ENCODE results near the gene KIN.

KIN gene

DNA sequence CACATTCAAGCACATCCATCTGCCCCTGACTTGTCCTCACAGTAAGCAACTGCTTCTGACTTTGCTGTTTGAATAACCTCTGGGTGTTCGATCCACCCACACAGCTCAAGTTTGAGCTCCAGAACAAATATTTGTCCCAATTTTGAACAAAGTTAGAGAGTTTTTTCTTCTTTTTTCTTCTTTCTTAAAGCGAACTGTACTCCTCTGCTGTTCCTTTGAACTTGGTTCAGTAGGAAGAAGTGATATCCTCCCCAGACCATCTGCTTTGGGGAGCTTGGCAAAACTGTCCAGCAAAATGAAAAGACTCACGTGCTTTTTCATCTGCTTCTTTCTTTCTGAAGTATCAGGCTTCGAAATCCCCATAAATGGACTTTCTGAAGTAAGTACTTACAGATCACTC is 84.7 kb downstream of the KIN start, which contains the start of gene ITIH2:
ITIH2 (plus strand) TSS at position 177 of the 400 bp plus-strand sequence; CDS start at position 296, 119 bp downstream.
- H3K27me3 Mint-ChIP-seq = peaks cover 37 to 46% of the 10 kb centered on the region in 2 donors
- ATAC-seq (replicated peaks) (no peak), DNase-seq (no peak)
- H3K9me3 Mint-ChIP-seq = no peaks in the 10 kb centered on the region
- H3K36me3 Mint-ChIP-seq = no peaks in the 10 kb centered on the region
- H3K27ac Mint-ChIP-seq = no peak within 1 kb of the TSS
- H3K4me1 Mint-ChIP-seq = no peaks in the 10 kb centered on the region
- H3K4me3 Mint-ChIP-seq = no peak within 1 kb of the TSS

- H3K27me3 Mint-ChIP-seq = peaks cover 37 to 50% of the 10 kb centered on the region in 2 donors
- no peak overlapping the region for H3K4me3 Mint-ChIP-seq
- no peak for ATAC-seq (replicated peaks)
Observed at GRCh38 chr10:7702288-7702812, 85.4 kb downstream of the KIN start.

DNA sequence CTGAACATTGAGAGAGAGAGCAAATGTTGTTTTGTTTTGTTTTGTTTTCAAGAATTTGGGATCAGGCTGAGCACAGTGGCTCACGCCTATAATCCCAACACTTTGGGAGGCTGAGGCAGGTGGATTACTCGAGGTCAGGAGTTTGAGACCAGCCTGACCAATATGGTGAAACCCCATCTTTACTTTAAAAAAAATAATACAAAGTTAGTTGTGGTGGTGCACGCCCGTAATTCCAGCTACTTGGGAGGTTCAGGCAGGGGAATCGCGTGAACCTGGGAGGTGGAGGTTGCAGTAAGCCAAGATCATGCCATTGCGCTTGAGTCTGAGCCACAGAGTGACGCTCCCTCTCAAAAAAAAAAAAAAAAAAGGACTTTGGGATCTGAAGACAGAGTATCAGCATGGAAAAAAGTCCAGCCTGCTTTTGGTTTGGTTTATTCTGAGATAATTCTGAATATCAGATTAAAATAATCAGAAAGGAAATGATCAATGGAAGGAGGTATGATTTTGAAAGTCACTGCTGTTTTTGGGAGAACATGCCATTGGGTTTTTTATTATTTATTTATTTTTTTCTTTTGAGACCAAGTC is 86.5 kb downstream of the KIN start:
- no peaks in the 10 kb centered on the region for H3K9me3 Mint-ChIP-seq
- no peak overlapping the region for H3K27ac Mint-ChIP-seq
- no peak overlapping the region for H3K4me3 Mint-ChIP-seq
- ATAC-seq (replicated peaks) (no peak), DNase-seq (no peak)
- H3K27me3 Mint-ChIP-seq = peaks cover 39 to 46% of the 10 kb centered on the region in 2 donors
- H3K4me1 Mint-ChIP-seq = no peaks in the 10 kb centered on the region
- H3K36me3 Mint-ChIP-seq = no peaks in the 10 kb centered on the region

More at GRCh38 chr10:7702288-7702812, 85.4 kb downstream of the KIN start:
- H3K27ac Mint-ChIP-seq = no peak overlapping the region
- no peak for DNase-seq
- no peaks in the 10 kb centered on the region for H3K36me3 Mint-ChIP-seq
- H3K9me3 Mint-ChIP-seq = no peaks in the 10 kb centered on the region
- H3K4me1 Mint-ChIP-seq = no peaks in the 10 kb centered on the region
